Nephron (organoid): ENCODE measurements around the gene ITGAX.

Experiments
- H3K27ac Mint-ChIP-seq, 3 experiments: 2 replicates each; pipeline ENCODE4 v1.8.0; 2020; ENCODE audit warnings: mixed read lengths in 3 of 3, mild to moderate bottlenecking in 2 of 3, moderate library complexity in 1 of 3
- H3K27me3 Mint-ChIP-seq: 2 replicates; pipeline ENCODE4 v1.8.0; 2021; ENCODE audit warnings: low read depth, mild to moderate bottlenecking, moderate library complexity, mixed read lengths
- H3K36me3 Mint-ChIP-seq: 2 replicates; pipeline ENCODE4 v1.8.0; 2020; ENCODE audit warnings: low read depth, mixed read lengths
- H3K4me1 Mint-ChIP-seq: 2 replicates; pipeline ENCODE4 v1.8.0; 2020; ENCODE audit warnings: mixed read lengths
- H3K4me3 Mint-ChIP-seq, 3 experiments: 2 replicates each; pipeline ENCODE4 v1.8.0; 2020; ENCODE audit warnings: mild to moderate bottlenecking in 3 of 3, mixed read lengths in 3 of 3, moderate library complexity in 2 of 3
- H3K9me3 Mint-ChIP-seq: 2 replicates; pipeline ENCODE4 v1.8.0; 2020; ENCODE audit warnings: mixed read lengths
- TF ChIP-seq, protein P1 (sequence below), 3 experiments: fragments of 200-600 bp; sonication (generic); IDR thresholded peaks; one replicate each; pipeline ENCODE4 v1.5.0; 2021; ENCODE audit warnings: antibody characterized with exemption in 3 of 3; ENCODE audit not compliant: unreplicated experiment in 3 of 3

ITGAX gene

DNA sequence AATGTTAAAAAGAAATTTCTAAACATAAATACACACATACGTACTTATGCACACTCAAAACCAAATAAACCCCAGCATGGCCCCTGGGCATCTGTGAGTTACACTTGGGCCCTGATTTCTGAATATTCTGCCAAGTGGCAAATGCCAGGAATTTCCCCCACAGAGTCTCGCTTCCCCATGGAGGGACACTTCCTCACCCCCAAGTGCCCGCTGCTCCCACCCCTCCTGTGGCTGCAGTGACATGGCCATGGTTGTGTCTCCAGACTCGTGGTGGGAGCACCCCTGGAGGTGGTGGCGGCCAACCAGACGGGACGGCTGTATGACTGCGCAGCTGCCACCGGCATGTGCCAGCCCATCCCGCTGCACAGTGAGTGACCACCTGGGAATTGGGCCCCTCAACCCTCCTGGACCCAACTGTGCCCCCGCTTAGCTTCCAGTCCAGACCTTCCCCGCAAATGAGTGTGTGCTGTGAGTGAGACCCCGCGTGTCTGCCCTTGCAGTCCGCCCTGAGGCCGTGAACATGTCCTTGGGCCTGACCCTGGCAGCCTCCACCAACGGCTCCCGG lies 42.2 kb downstream of the ITGAX start:
- Mint-ChIP-seq H3K4me3 (no peak overlapping the region), H3K36me3 (no peaks in the 10 kb centered on the region), H3K27me3 (peaks cover 13% of the 10 kb centered on the region), H3K27ac (no peak overlapping the region), H3K4me1 (no peaks in the 10 kb centered on the region), H3K9me3 (peaks cover 2% of the 10 kb centered on the region)
- TF ChIP-seq, protein P1, sequence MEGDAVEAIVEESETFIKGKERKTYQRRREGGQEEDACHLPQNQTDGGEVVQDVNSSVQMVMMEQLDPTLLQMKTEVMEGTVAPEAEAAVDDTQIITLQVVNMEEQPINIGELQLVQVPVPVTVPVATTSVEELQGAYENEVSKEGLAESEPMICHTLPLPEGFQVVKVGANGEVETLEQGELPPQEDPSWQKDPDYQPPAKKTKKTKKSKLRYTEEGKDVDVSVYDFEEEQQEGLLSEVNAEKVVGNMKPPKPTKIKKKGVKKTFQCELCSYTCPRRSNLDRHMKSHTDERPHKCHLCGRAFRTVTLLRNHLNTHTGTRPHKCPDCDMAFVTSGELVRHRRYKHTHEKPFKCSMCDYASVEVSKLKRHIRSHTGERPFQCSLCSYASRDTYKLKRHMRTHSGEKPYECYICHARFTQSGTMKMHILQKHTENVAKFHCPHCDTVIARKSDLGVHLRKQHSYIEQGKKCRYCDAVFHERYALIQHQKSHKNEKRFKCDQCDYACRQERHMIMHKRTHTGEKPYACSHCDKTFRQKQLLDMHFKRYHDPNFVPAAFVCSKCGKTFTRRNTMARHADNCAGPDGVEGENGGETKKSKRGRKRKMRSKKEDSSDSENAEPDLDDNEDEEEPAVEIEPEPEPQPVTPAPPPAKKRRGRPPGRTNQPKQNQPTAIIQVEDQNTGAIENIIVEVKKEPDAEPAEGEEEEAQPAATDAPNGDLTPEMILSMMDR (IDR thresholded peaks at IDR 0.05; ENCODE audit: unreplicated experiment in 3 of 3) = no peak

- H3K4me1 Mint-ChIP-seq = no peaks in the 10 kb centered on the region
- peaks cover 13% of the 10 kb centered on the region for H3K27me3 Mint-ChIP-seq
- TF ChIP-seq, protein P1 (IDR thresholded peaks at IDR 0.05; ENCODE audit: unreplicated experiment in 3 of 3) = no peak
- no peak overlapping the region for H3K27ac Mint-ChIP-seq
- H3K4me3 Mint-ChIP-seq = no peak overlapping the region
- H3K9me3 Mint-ChIP-seq = peaks cover 2% of the 10 kb centered on the region
- H3K36me3 Mint-ChIP-seq = no peaks in the 10 kb centered on the region
Observed at GRCh38 chr16:31397701-31398100, 42.7 kb downstream of the ITGAX start.

DNA sequence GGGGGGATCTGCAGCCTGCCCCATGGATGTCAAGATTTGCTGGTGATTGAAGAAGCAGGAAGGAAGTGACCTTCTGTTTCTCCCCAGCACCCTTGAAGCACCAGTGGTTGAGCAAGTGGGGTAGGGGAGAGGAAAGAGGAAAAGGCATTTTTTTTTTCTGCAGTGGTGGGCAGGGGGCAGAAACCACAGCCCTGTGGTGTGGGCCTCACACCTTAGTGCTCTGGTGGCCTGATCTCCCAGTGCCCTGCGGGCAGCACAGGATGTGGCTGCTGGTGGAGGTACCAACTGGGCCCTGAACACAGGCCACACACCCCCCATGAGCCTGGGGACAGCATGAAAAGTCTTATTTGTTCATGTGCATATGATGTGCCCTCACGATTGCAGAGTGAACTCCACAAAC lies 45.2 kb downstream of the ITGAX start:
- Mint-ChIP-seq H3K27ac (no peak overlapping the region), H3K36me3 (no peaks in the 10 kb centered on the region), H3K4me1 (no peaks in the 10 kb centered on the region), H3K27me3 (peaks cover 13% of the 10 kb centered on the region), H3K9me3 (peaks cover 2% of the 10 kb centered on the region), H3K4me3 (no peak overlapping the region)
- TF ChIP-seq, protein P1 (IDR thresholded peaks at IDR 0.05; ENCODE audit: unreplicated experiment in 3 of 3) = no peak

DNA sequence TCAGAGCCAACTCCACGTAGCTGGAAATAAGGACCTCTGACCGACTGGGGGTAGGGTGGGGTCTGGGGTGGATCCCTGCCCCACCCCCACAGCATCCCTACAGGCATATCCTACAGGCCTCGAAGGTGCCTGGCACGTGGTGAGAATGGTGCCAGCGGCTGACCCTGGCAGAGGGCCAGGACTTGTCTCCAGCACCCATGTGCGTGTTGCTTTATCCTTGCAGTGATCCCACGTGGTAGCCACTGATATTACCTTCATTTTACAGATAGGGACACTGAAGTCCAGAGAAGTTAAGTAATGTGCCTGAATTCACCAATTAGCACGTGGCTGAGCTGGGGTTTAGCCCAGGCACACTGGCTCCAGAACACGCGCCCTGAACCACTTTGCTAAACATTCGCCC lies 46.5 kb downstream of the ITGAX start:
- Mint-ChIP-seq H3K27ac (no peak overlapping the region), H3K36me3 (no peaks in the 10 kb centered on the region), H3K4me1 (no peaks in the 10 kb centered on the region), H3K9me3 (peaks cover 2% of the 10 kb centered on the region), H3K27me3 (peaks cover 13% of the 10 kb centered on the region), H3K4me3 (no peak overlapping the region)
- TF ChIP-seq, protein P1 (IDR thresholded peaks at IDR 0.05; ENCODE audit: unreplicated experiment in 3 of 3) = no peak

DNA sequence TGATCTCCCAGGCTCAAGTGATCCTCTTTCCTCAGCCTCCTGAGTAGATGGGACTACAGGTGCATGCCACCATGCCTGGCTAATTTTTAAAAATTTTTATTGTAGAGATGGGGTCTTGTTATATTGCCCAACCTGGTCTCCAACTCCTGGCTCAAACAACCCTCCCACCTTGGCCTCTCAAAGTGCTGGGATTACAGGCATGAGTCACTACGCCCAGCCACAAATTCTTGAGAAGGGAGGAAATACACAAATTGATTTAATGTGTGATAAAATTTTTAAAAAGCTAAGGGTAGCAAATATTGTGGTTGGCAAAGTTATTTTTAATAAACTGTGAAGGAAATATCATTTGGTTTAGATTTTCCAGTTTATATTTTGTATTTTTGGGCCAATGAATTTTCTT lies 47.7 kb downstream of the ITGAX start:
- no peak overlapping the region for H3K27ac Mint-ChIP-seq
- H3K4me3 Mint-ChIP-seq = no peak overlapping the region
- H3K4me1 Mint-ChIP-seq = no peaks in the 10 kb centered on the region
- no peaks in the 10 kb centered on the region for H3K36me3 Mint-ChIP-seq
- peaks cover 22% of the 10 kb centered on the region for H3K27me3 Mint-ChIP-seq
- TF ChIP-seq, protein P1 (IDR thresholded peaks at IDR 0.05; ENCODE audit: unreplicated experiment in 3 of 3) = no peak
- H3K9me3 Mint-ChIP-seq = peaks cover 2% of the 10 kb centered on the region

GRCh38 chr16:31403590-31404352 lies 48.8 kb downstream of the ITGAX start:
- H3K27ac Mint-ChIP-seq = no peak overlapping the region
- no peaks in the 10 kb centered on the region for H3K36me3 Mint-ChIP-seq
- TF ChIP-seq, protein P1 (IDR thresholded peaks at IDR 0.05; ENCODE audit: unreplicated experiment in 3 of 3) = no peak
- no peak overlapping the region for H3K4me3 Mint-ChIP-seq
- peaks cover under 1% of the 10 kb centered on the region for H3K9me3 Mint-ChIP-seq
- H3K4me1 Mint-ChIP-seq = no peaks in the 10 kb centered on the region
- peaks cover 27% of the 10 kb centered on the region for H3K27me3 Mint-ChIP-seq
